GM12878 (cell line): ENCODE data around the gene CA10. TPM values are rescaled to one million over a fixed set of nuclear protein-coding genes. Genes with fewer than 3 reads are reported as not detected.

ENCODE experiments used
- ATAC-seq: fragments of 200-7000 bp; cut with Tn5 transposase; 3 replicates; pipeline ENCODE4 v1.9.1; 2020; ENCODE audit warnings: mild to moderate bottlenecking, moderate library complexity
- BruUV-seq: library from RNA; stranded (reverse); fragments of 400-500 nt; replicated peaks from 2 replicates; lab custom pipeline; 2021; lab: Mats Ljungman, UMichigan
- CTCF ChIA-PET: fragments of 300-600 bp; sonication (Branson Sonifier 250); formaldehyde crosslinking; extraction: SDS; loops from one replicate; lab custom pipeline; 2021; ENCODE audit warnings: inconsistent platforms; lab: Yijun Ruan, JAX
- POLR2A ChIA-PET: fragments of 350-600 bp; formaldehyde crosslinking; extraction: SDS; loops from one replicate; lab custom pipeline; 2021; ENCODE audit warnings: inconsistent platforms; lab: Charles Lee
- RAD21 ChIA-PET: fragments of 300-600 bp; sonication (Branson Sonifier 250); formaldehyde crosslinking; loops from one replicate; lab custom pipeline; 2023; ENCODE audit warnings: antibody characterized with exemption; ENCODE audit not compliant: unreplicated experiment; lab: Charles Lee
- SMC1A ChIA-PET: fragments of 300-600 bp; sonication (Branson Sonifier 250); formaldehyde crosslinking; loops from one replicate; lab custom pipeline; 2023; ENCODE audit not compliant: unreplicated experiment, uncharacterized antibody; lab: Charles Lee
- DNase-seq: peaks from one replicate; pipeline ENCODE4 v3.0.0-alpha.2; 2011; ENCODE audit warnings: low read depth, low spot score
- FAIRE-seq: peaks from 3 replicates; lab custom pipeline; 2011; peaks lifted over from hg19 to GRCh38; lab: Jason Lieb, UNC
- H2AFZ ChIP-seq: 2 replicates; pipeline ENCODE4 v1.6.0; 2011; ENCODE audit warnings: low read depth, low read length, control low read depth; ENCODE audit not compliant: control insufficient read depth
- H3K27ac ChIP-seq: 2 replicates; pipeline ENCODE4 v1.5.1; 2011; ENCODE audit warnings: control low read depth; ENCODE audit not compliant: control insufficient read depth, insufficient read depth
- H3K27me3 ChIP-seq, 2 experiments: replicated peaks in 1 of 2; 2 replicates each; pipeline versions ENCODE4 v1.6.0 to v1.6.1; 2011; ENCODE audit warnings: low read length in 1 of 2; ENCODE audit not compliant: control insufficient read depth in 2 of 2, insufficient read depth in 2 of 2
- H3K36me3 ChIP-seq, 2 experiments: 2 replicates each; pipeline ENCODE4 v1.5.1; 2011; ENCODE audit warnings: low read length in 1 of 2; ENCODE audit not compliant: control insufficient read depth in 2 of 2, insufficient read depth in 2 of 2
- H3K4me1 ChIP-seq: 2 replicates; pipeline ENCODE4 v1.6.1; 2011; ENCODE audit warnings: mild to moderate bottlenecking, low read length, moderate library complexity, mixed read lengths; ENCODE audit not compliant: control insufficient read depth, insufficient read depth
- H3K4me2 ChIP-seq: 2 replicates; pipeline ENCODE4 v1.6.0; 2011; ENCODE audit warnings: control low read depth; ENCODE audit not compliant: control insufficient read depth, insufficient read depth
- H3K4me3 ChIP-seq: fragments of 200-600 bp; sonication (generic); 2 replicates; pipeline ENCODE4 v1.5.1; 2016
- H3K79me2 ChIP-seq: 2 replicates; pipeline ENCODE4 v1.6.0; 2011; ENCODE audit warnings: low read length; ENCODE audit not compliant: control insufficient read depth, insufficient read depth
- H3K9ac ChIP-seq: 2 replicates; pipeline ENCODE4 v1.8.0; 2011; ENCODE audit warnings: low read length, control low read depth, mixed read lengths; ENCODE audit not compliant: control insufficient read depth, insufficient read depth
- H3K9me3 ChIP-seq: replicated peaks from 3 replicates; pipeline ENCODE4 v1.5.1; 2011; ENCODE audit warnings: mild to moderate bottlenecking, low read length; ENCODE audit not compliant: control insufficient read depth, insufficient read depth
- H4K20me1 ChIP-seq: 2 replicates; pipeline ENCODE4 v1.6.0; 2011; ENCODE audit not compliant: control insufficient read depth, insufficient read depth
- E2F8 ChIP-seq: fragments of 450-650 bp; IDR thresholded peaks from 2 replicates; pipeline ENCODE4 v1.6.1; 2018; ENCODE audit warnings: mild to moderate bottlenecking, low read depth, moderate library complexity; ENCODE audit not compliant: partially characterized antibody
- NFYB ChIP-seq: IDR thresholded peaks from 2 replicates; pipeline ENCODE4 v1.6.1; 2011; ENCODE audit warnings: low read depth, mild to moderate bottlenecking, low read length, improper control_type of control experiment, moderate library complexity; ENCODE audit not compliant: insufficient read depth
- SPI1 ChIP-seq: IDR thresholded peaks from 2 replicates; pipeline ENCODE4 v1.6.1; 2011; ENCODE audit warnings: low read depth, mild to moderate bottlenecking, low read length, moderate library complexity, borderline replicate concordance; ENCODE audit not compliant: insufficient read depth
- TCF12 ChIP-seq: IDR thresholded peaks from 2 replicates; pipeline ENCODE4 v1.6.1; 2011; ENCODE audit warnings: low read depth, mild to moderate bottlenecking, low read length
- ZBTB40 ChIP-seq: fragments of 450-650 bp; IDR thresholded peaks from 2 replicates; pipeline ENCODE4 v1.6.1; 2016; ENCODE audit warnings: mild to moderate bottlenecking, moderate library complexity, borderline replicate concordance
- WGBS: methylation state at CpG from one replicate; pipeline ENCODE4 v1.1.6; 2016; ENCODE audit warnings: low lambda C conversion rate; ENCODE audit not compliant: insufficient replicate concordance, insufficient coverage; ENCODE audit errors: missing lambda C conversion rate; 5-methylcytosine and 5-hydroxymethylcytosine counted together
- in situ Hi-C: fragments of 300-500 bp; cut with MboI; formaldehyde crosslinking; loops from 9 replicates; pipeline ENCODE4 v1.14.3; 2018; ENCODE audit warnings: mixed read lengths
- intact Hi-C: fragments of 100-400 bp; cut with micrococcal nuclease; formaldehyde crosslinking; loops from one replicate; pipeline ENCODE4 v1.14.2; 2022; ENCODE audit not compliant: unreplicated experiment
- polyA plus RNA-seq, 11 experiments: library from polyadenylated mRNA; depleted of rRNA in 4 of 11; unstranded in 6 of 11; stranded (reverse) in 5 of 11; fragments of >200 nt; fragmentation: Nextera tagmentation in 4 of 11; fragmentation: Illumina TruSeq in 1 of 11; extraction: Ambion mirVana in 4 of 11; extraction: Trizol in 1 of 11; gene quantifications; 1 replicate in 1 of 11; 2 replicates in 10 of 11; pipeline versions ENCODE4 v1.2.1 to v1.2.3, GENCODE V29; 2011 to 2016; ENCODE audit warnings: inconsistent platforms in 2 of 11, missing spikeins in 2 of 11, low read depth in 1 of 11
- total RNA-seq, 4 experiments: library from RNA; depleted of rRNA in 3 of 4; stranded (reverse); fragments of >200 nt in 3 of 4; fragmentation: Illumina TruSeq in 1 of 4; extraction: Trizol in 1 of 4; gene quantifications; 2 replicates each; pipeline versions ENCODE4 v1.2.1 to v1.2.3, GENCODE V29; 2013 to 2021
- TF ChIP-seq, protein P1 (sequence below): IDR thresholded peaks from 2 replicates; pipeline ENCODE4 v1.6.1; 2012; ENCODE audit warnings: low read depth, low read length, improper control_type of control experiment
- TF ChIP-seq, protein P2 (sequence below), 3 experiments: IDR thresholded peaks in 2 of 3; conservative IDR thresholded peaks in 1 of 3; 2 replicates each; pipeline ENCODE4 v1.5.1; 2011; ENCODE audit warnings: low read depth in 3 of 3, low read length in 3 of 3, mild to moderate bottlenecking in 3 of 3, control low read depth in 2 of 3, moderate library complexity in 2 of 3, inconsistent platforms in 1 of 3, mixed read lengths in 1 of 3; ENCODE audit not compliant: control insufficient read depth in 2 of 3, insufficient read depth in 1 of 3; ENCODE audit errors: extremely low read depth in 1 of 3

The CA10 gene
- total and polyA plus RNA-seq, 10 of the 15 experiments (the other 5 are each of a cell fraction or from before 2014, with no cell fraction given), result not detected

GRCh38 chr17:51730303-51731050 is 428.0 kb downstream of the CA10 start (continued):
- TF ChIP-seq, protein P1, sequence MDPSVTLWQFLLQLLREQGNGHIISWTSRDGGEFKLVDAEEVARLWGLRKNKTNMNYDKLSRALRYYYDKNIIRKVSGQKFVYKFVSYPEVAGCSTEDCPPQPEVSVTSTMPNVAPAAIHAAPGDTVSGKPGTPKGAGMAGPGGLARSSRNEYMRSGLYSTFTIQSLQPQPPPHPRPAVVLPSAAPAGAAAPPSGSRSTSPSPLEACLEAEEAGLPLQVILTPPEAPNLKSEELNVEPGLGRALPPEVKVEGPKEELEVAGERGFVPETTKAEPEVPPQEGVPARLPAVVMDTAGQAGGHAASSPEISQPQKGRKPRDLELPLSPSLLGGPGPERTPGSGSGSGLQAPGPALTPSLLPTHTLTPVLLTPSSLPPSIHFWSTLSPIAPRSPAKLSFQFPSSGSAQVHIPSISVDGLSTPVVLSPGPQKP, result no peak
- TF ChIP-seq, all 136 proteins: peak for 0

- H3K27me3 ChIP-seq, result no peaks in the 10 kb centered on the region
- FAIRE-seq (no peak), DNase-seq (no peak), ATAC-seq (0 out of 3 replicates have a peak, but pooled peaks have one; percentile 20)
- RAD21 ChIA-PET, result no interaction called here
- no TSS peak for BruUV-seq
- no peaks in the 10 kb centered on the region for H4K20me1 ChIP-seq
- no peak overlapping the region for H2AFZ ChIP-seq
- POLR2A ChIA-PET, result no interaction called here
- H3K9ac ChIP-seq, result no peak overlapping the region
- H3K4me3 ChIP-seq, result no peak overlapping the region
- H3K27ac ChIP-seq, result no peak overlapping the region
- H3K9me3 ChIP-seq, result no peaks in the 10 kb centered on the region; the same call in 2 of the 3 replicates
- H3K4me2 ChIP-seq, result no peak overlapping the region
- 0 out of 2 replicates have a peak, but pooled peaks have one; percentile 22 for TF ChIP-seq SPI1
- no peak for TF ChIP-seq NFYB
- TF ChIP-seq E2F8, result no peak
- no peak for TF ChIP-seq ZBTB40
- TF ChIP-seq TCF12, result no peak
- TF ChIP-seq, protein P2, sequence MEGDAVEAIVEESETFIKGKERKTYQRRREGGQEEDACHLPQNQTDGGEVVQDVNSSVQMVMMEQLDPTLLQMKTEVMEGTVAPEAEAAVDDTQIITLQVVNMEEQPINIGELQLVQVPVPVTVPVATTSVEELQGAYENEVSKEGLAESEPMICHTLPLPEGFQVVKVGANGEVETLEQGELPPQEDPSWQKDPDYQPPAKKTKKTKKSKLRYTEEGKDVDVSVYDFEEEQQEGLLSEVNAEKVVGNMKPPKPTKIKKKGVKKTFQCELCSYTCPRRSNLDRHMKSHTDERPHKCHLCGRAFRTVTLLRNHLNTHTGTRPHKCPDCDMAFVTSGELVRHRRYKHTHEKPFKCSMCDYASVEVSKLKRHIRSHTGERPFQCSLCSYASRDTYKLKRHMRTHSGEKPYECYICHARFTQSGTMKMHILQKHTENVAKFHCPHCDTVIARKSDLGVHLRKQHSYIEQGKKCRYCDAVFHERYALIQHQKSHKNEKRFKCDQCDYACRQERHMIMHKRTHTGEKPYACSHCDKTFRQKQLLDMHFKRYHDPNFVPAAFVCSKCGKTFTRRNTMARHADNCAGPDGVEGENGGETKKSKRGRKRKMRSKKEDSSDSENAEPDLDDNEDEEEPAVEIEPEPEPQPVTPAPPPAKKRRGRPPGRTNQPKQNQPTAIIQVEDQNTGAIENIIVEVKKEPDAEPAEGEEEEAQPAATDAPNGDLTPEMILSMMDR (IDR thresholded peaks at IDR 0.05 in 2 of 3, conservative IDR thresholded peaks at IDR 0.05 in 1 of 3; ENCODE audit: control insufficient read depth in 2 of 3, extremely low read depth in 1 of 3, insufficient read depth in 1 of 3, low read depth in 3 of 3, low read length in 3 of 3), result no peak
- no peaks in the 10 kb centered on the region for H3K36me3 ChIP-seq
- WGBS, result 2% methylated on average over 3 of the region's 3 CpGs
- in situ Hi-C loops (no loop called here), intact Hi-C loops (no loop called here)
- H3K79me2 ChIP-seq, result no peaks in the 10 kb centered on the region
- no peaks in the 10 kb centered on the region for H3K4me1 ChIP-seq
- SMC1A ChIA-PET, result no interaction called here
- CTCF ChIA-PET, result no interaction called here
These were observed 433.3 kb downstream of the CA10 start for GRCh38 chr17:51725185-51725584.
